K562 (cell line): ENCODE results near the gene KIR2DL3. TPM values are rescaled to one million over a fixed set of nuclear protein-coding genes. Genes with fewer than 3 reads are reported as not detected.
"Not testable (repeated sequence)": the region's sequence is repeated elsewhere in the genome, so short reads cannot be mapped to it uniquely, and the experiment has no call there.

Experiments
- ATAC-seq: fragments of 200-7000 bp; cut with Tn5 transposase; 3 replicates; pipeline ENCODE4 v1.9.1; 2020; ENCODE audit warnings: moderate library complexity
- BruUV-seq: library from RNA; stranded (reverse); fragments of 400-500 nt; replicated peaks from 2 replicates; lab custom pipeline; 2021; lab: Mats Ljungman, UMichigan
- CTCF ChIA-PET: fragments of 300-600 bp; formaldehyde crosslinking; extraction: SDS; loops from one replicate; lab custom pipeline; 2021; ENCODE audit warnings: low intra/inter-chr PET ratio; lab: Yijun Ruan, JAX
- POLR2A ChIA-PET: fragments of 300-600, 350-650 bp; sonication (Branson Sonifier 250); formaldehyde crosslinking; extraction: SDS; loops from one replicate; lab custom pipeline; 2021; ENCODE audit warnings: antibody characterized with exemption, inconsistent platforms; lab: Yijun Ruan, JAX
- DNase-seq, 4 experiments: peaks; one replicate each; pipeline versions ENCODE4 v3.0.0 to v3.0.0-alpha.2; 2011 to 2018; ENCODE audit warnings: low spot score in 3 of 4, mixed read lengths in 3 of 4; ENCODE audit errors: extremely low read depth in 1 of 4
- FAIRE-seq: peaks from 2 replicates; lab custom pipeline; 2011; peaks lifted over from hg19 to GRCh38; lab: Jason Lieb, UNC
- H2AFZ ChIP-seq: 2 replicates; pipeline ENCODE4 v1.6.0; 2011; ENCODE audit warnings: low read depth, low read length, control low read depth, inconsistent platforms
- H3K27ac ChIP-seq: fragments of 200-600 bp; 3 replicates; pipeline ENCODE4 v1.8.0; 2011; ENCODE audit warnings: low read depth, mild to moderate bottlenecking, control low read depth, inconsistent platforms, low read length, moderate library complexity, mixed read lengths; ENCODE audit errors: extremely low read depth
- H3K27me3 ChIP-seq, 2 experiments: fragments of 300-600 bp in 1 of 2; 2 replicates in 1 of 2; 3 replicates in 1 of 2; pipeline versions ENCODE4 v1.6.0 to v1.8.0; 2011; ENCODE audit warnings: inconsistent platforms in 2 of 2, low read length in 2 of 2, mild to moderate bottlenecking in 1 of 2, mixed read lengths in 1 of 2, moderate library complexity in 1 of 2; ENCODE audit not compliant: control insufficient read depth in 2 of 2, insufficient read depth in 2 of 2
- H3K36me3 ChIP-seq: fragments of 300-600 bp; 3 replicates; pipeline ENCODE4 v1.8.0; 2011; ENCODE audit warnings: mild to moderate bottlenecking, low read length, inconsistent platforms; ENCODE audit not compliant: control insufficient read depth, insufficient read depth
- H3K4me1 ChIP-seq, 2 experiments: fragments of 200-600 bp in 1 of 2; replicated peaks in 1 of 2; 2 replicates in 1 of 2; 3 replicates in 1 of 2; pipeline versions ENCODE4 v1.5.1 to v1.8.0; 2011; ENCODE audit warnings: inconsistent platforms in 2 of 2, low read length in 2 of 2, mild to moderate bottlenecking in 1 of 2, mixed read lengths in 1 of 2, moderate library complexity in 1 of 2; ENCODE audit not compliant: control insufficient read depth in 2 of 2, insufficient read depth in 2 of 2
- H3K4me2 ChIP-seq: 2 replicates; pipeline ENCODE4 v1.6.1; 2011; ENCODE audit warnings: low read length, control low read depth, inconsistent platforms, mixed read lengths; ENCODE audit not compliant: insufficient read depth
- H3K4me3 ChIP-seq: fragments of 200-600 bp; sonication (generic), shearing (Covaris generic); 2 replicates; pipeline ENCODE4 v1.5.1; 2016; ENCODE audit warnings: control low read depth, inconsistent platforms
- H3K79me2 ChIP-seq: fragments of 200-600 bp; 3 replicates; pipeline ENCODE4 v1.8.0; 2011; ENCODE audit warnings: low read length, inconsistent platforms; ENCODE audit not compliant: control insufficient read depth, insufficient read depth
- H3K9ac ChIP-seq, 2 experiments: 2 replicates each; pipeline versions ENCODE4 v1.6.0 to v1.6.1; 2011; ENCODE audit warnings: low read depth in 2 of 2, low read length in 2 of 2, control low read depth in 1 of 2, inconsistent platforms in 1 of 2, mild to moderate bottlenecking in 1 of 2, mixed read lengths in 1 of 2; ENCODE audit not compliant: insufficient read depth in 1 of 2
- H3K9me1 ChIP-seq: one replicate; pipeline ENCODE4 v1.6.0; 2011; ENCODE audit warnings: inconsistent platforms, mild to moderate bottlenecking, low read length, moderate library complexity; ENCODE audit not compliant: control insufficient read depth, insufficient read depth
- H3K9me3 ChIP-seq: replicated peaks from 2 replicates; pipeline ENCODE4 v1.5.1; 2011; ENCODE audit warnings: low read depth, low read length, inconsistent platforms; ENCODE audit not compliant: control insufficient read depth, insufficient read depth
- H4K20me1 ChIP-seq: replicated peaks from 2 replicates; pipeline ENCODE4 v1.6.1; 2011; ENCODE audit warnings: low read length, inconsistent platforms, mixed read lengths; ENCODE audit not compliant: control insufficient read depth, insufficient read depth
- WGBS: fragments of 100-300 bp; shearing (Covaris generic); methylation state at CpG from one replicate; pipeline ENCODE4 v1.1.6; 2016; ENCODE audit warnings: low coverage, mixed read lengths; ENCODE audit not compliant: insufficient coverage; ENCODE audit errors: missing lambda C conversion rate; 5-methylcytosine and 5-hydroxymethylcytosine counted together
- in situ Hi-C: fragments of 300-500 bp; cut with MboI; formaldehyde crosslinking; loops from 4 replicates; pipeline ENCODE4 v1.15.0; 2018; ENCODE audit warnings: inconsistent platforms, mixed read lengths
- intact Hi-C: fragments of 100-400 bp; cut with micrococcal nuclease; formaldehyde crosslinking; loops from 2 replicates; pipeline ENCODE4 v1.14.2; 2022
- polyA plus RNA-seq, 8 experiments: library from polyadenylated mRNA; depleted of rRNA in 4 of 8; stranded (reverse) in 5 of 8; unstranded in 3 of 8; fragments of >200 nt; fragmentation: Nextera tagmentation in 2 of 8; fragmentation: Illumina TruSeq in 1 of 8; extraction: Ambion mirVana in 2 of 8; extraction: Trizol in 1 of 8; gene quantifications; 2 replicates each; pipeline versions ENCODE4 v1.2.1 to v1.2.3, GENCODE V29; 2011 to 2014; ENCODE audit warnings: inconsistent platforms in 1 of 8, missing spikeins in 1 of 8
- total RNA-seq, 7 experiments: library from RNA; depleted of rRNA in 6 of 7; stranded (reverse); fragments of >200 nt in 6 of 7; fragmentation: Illumina TruSeq in 2 of 7; extraction: Trizol in 2 of 7; gene quantifications; 2 replicates each; pipeline versions ENCODE4 v1.2.1 to v1.2.3, GENCODE V29; 2011 to 2021; ENCODE audit warnings: low replicate concordance in 1 of 7

KIR2DL3 gene
- total and polyA plus RNA-seq, 9 of the 15 experiments (the other 6 are each of a cell fraction or from before 2014, with no cell fraction given): not detected

DNA sequence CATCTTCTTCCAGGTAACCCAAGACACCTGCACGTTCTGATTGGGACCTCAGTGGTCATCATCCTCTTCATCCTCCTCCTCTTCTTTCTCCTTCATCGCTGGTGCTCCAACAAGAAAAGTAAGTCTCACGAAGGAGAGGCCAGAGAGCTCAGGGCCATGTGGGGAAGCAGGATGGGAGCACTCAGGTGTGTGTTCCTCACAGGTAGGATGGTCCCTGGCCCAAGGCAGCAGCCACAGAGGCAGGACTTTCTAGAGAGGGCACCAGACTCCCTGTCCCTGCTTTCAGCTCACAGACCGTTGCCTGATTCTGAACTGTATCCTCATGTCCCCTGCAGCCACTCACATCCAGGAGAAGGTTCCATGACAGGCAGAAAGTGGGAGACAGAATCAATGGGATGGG is 28.2 kb downstream of the KIR2DL3 start:
- H3K4me2 ChIP-seq, H3K4me3 ChIP-seq, H3K79me2 ChIP-seq, H3K9me1 ChIP-seq, in situ Hi-C loops, H2AFZ ChIP-seq, CTCF ChIA-PET, H3K27me3 ChIP-seq, POLR2A ChIA-PET, H4K20me1 ChIP-seq, FAIRE-seq, BruUV-seq, H3K36me3 ChIP-seq, H3K27ac ChIP-seq, DNase-seq, intact Hi-C loops, H3K9me3 ChIP-seq, ATAC-seq, H3K9ac ChIP-seq, H3K4me1 ChIP-seq: not testable (repeated sequence)
- 0% methylated on average over 3 of the region's 4 CpGs for WGBS

DNA sequence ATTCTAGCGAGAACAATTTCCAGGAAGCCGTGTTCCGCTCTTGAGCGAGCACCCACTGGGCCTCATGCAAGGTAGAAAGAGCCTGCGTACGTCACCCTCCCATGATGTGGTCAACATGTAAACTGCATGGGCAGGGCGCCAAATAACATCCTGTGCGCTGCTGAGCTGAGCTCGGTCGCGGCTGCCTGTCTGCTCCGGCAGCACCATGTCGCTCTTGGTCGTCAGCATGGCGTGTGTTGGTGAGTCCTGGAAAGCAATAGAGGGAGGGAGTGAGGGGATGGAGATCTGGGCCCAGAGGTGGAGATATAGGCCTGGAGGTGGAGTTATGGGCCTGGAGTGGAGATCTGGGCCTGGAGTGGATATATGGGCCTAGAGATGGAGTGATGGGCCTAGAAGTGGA is 31.3 kb downstream of the KIR2DL3 start, which contains the start of gene KIR2DL1:
TSS of gene KIR2DL1 (plus strand) at position 148 of the 400 bp plus-strand sequence. CDS start at position 206, 58 bp downstream.
- H3K27me3 ChIP-seq, H3K9me3 ChIP-seq, H3K4me1 ChIP-seq, BruUV-seq, H3K4me3 ChIP-seq, H4K20me1 ChIP-seq, DNase-seq, POLR2A ChIA-PET, ATAC-seq, H3K79me2 ChIP-seq, H3K9me1 ChIP-seq, H3K4me2 ChIP-seq, CTCF ChIA-PET, H2AFZ ChIP-seq, intact Hi-C loops, H3K27ac ChIP-seq, H3K36me3 ChIP-seq, H3K9ac ChIP-seq, in situ Hi-C loops, FAIRE-seq: not testable (repeated sequence)
- 30% methylated on average over 10 of the region's 15 CpGs for WGBS

DNA sequence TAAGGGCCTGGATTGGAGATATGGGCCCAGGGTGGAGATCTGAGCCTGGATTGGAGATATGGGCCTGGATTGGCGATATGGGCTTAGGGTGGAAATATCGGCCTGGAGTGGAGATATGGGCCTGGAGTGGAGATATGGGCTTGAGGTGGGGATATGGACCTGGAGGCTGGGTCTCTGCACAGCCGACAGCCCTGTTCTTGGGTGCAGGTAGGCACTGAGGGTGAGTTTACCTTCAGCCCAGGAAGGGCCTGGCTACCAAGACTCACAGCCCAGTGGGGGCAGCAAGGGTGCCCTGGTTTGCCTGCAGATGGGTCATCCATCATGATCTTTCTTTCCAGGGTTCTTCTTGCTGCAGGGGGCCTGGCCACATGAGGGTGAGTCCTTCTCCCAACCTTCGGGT is 32.2 kb downstream of the KIR2DL3 start:
- intact Hi-C loops: not testable (repeated sequence)

More for the DNA sequence above, 32.2 kb downstream of the KIR2DL3 start:
- H3K4me3 ChIP-seq, FAIRE-seq, H3K9ac ChIP-seq, H3K27me3 ChIP-seq, H4K20me1 ChIP-seq, CTCF ChIA-PET, H3K27ac ChIP-seq, BruUV-seq, POLR2A ChIA-PET, H3K79me2 ChIP-seq, H3K4me2 ChIP-seq, DNase-seq, H3K4me1 ChIP-seq, H3K9me1 ChIP-seq, H3K36me3 ChIP-seq, ATAC-seq, H2AFZ ChIP-seq, in situ Hi-C loops, H3K9me3 ChIP-seq: not testable (repeated sequence)
- WGBS: 0% methylated on average over 4 of the region's 4 CpGs
